Tibial nerve (tissue), 4 donors: ENCODE measurements around the gene ART5.

ENCODE experiments used
- EP300 ChIP-seq, 2 donors: sonication (generic); formaldehyde crosslinking; IDR thresholded peaks; one replicate each; pipeline ENCODE4 v1.6.1; 2017; ENCODE audit warnings: antibody characterized with exemption in 2 of 2, mild to moderate bottlenecking in 1 of 2
- POLR2A ChIP-seq, 2 donors: fragments of 450-650 bp; IDR thresholded peaks; one replicate each; pipeline ENCODE4 v1.6.1; 2017; ENCODE audit warnings: antibody characterized with exemption in 2 of 2, mild to moderate bottlenecking in 2 of 2, moderate library complexity in 2 of 2
- TF ChIP-seq, protein P1 (sequence below), 5 experiments: fragments of 200-600 bp in 3 of 5; fragments of 450-650 bp in 2 of 5; sonication (generic) in 3 of 5; IDR thresholded peaks; one replicate each; pipeline ENCODE4 v1.5.1; 2016 to 2019; ENCODE audit warnings: antibody characterized with exemption in 5 of 5, mild to moderate bottlenecking in 3 of 5, moderate library complexity in 2 of 5

DNA sequence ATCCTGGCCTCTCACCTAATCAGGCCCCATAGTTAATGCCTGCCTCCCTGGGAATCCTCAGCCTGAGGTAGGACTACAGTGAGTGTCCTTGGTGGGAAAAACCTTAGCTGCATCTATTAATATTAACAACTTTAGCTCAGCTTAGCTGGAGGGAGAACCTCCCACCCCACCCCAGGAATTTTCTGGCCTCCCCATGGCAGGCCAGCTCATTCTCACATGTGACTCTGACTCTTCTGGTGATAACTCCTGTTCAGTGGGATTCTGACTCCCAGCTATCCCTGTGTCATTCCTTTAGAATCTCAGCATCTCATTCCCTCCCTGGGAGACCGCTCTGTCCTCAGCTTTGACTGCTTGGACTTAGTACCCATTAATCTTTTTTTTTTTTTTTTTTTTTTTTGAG is 14.5 kb downstream of the ART5 start:
- TF ChIP-seq POLR2A (IDR thresholded peaks at IDR 0.05) (no peak), EP300 (IDR thresholded peaks at IDR 0.05) (no peak)
- TF ChIP-seq, protein P1, sequence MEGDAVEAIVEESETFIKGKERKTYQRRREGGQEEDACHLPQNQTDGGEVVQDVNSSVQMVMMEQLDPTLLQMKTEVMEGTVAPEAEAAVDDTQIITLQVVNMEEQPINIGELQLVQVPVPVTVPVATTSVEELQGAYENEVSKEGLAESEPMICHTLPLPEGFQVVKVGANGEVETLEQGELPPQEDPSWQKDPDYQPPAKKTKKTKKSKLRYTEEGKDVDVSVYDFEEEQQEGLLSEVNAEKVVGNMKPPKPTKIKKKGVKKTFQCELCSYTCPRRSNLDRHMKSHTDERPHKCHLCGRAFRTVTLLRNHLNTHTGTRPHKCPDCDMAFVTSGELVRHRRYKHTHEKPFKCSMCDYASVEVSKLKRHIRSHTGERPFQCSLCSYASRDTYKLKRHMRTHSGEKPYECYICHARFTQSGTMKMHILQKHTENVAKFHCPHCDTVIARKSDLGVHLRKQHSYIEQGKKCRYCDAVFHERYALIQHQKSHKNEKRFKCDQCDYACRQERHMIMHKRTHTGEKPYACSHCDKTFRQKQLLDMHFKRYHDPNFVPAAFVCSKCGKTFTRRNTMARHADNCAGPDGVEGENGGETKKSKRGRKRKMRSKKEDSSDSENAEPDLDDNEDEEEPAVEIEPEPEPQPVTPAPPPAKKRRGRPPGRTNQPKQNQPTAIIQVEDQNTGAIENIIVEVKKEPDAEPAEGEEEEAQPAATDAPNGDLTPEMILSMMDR (IDR thresholded peaks at IDR 0.05): no peak
